Small intestine (tissue), 7 donors: Measurements from ENCODE around the gene CAMK2B. TPM values are rescaled to one million over a fixed set of nuclear protein-coding genes. Genes with fewer than 3 reads are reported as not detected.

Experiments
- DNase-seq, 2 donors: peaks; one replicate each; pipeline versions ENCODE4 v3.0.0 to v3.0.0-alpha.2; 2013
- FAIRE-seq: peaks from 2 replicates; lab custom pipeline; 2012; peaks lifted over from hg19 to GRCh38; lab: Jason Lieb, UNC
- H3K27ac ChIP-seq, 3 donors: one replicate each; pipeline ENCODE4 v1.5.1; 2013; ENCODE audit warnings: low read length in 2 of 3, mild to moderate bottlenecking in 2 of 3, control low read depth in 1 of 3, inconsistent platforms in 1 of 3, low read depth in 1 of 3, moderate library complexity in 1 of 3
- H3K27me3 ChIP-seq, 3 donors: one replicate each; pipeline ENCODE4 v1.6.1; 2013; ENCODE audit warnings: low read length in 3 of 3, inconsistent platforms in 1 of 3; ENCODE audit not compliant: control insufficient read depth in 3 of 3, insufficient read depth in 3 of 3
- H3K36me3 ChIP-seq, 3 donors: one replicate each; pipeline ENCODE4 v1.6.1; 2013; ENCODE audit warnings: low read length in 3 of 3, inconsistent platforms in 1 of 3, low read depth in 1 of 3, mild to moderate bottlenecking in 1 of 3, moderate library complexity in 1 of 3; ENCODE audit not compliant: control insufficient read depth in 3 of 3, insufficient read depth in 2 of 3
- H3K4me1 ChIP-seq, 3 donors: one replicate each; pipeline ENCODE4 v1.6.1; 2013; ENCODE audit warnings: low read length in 2 of 3, inconsistent platforms in 1 of 3, low read depth in 1 of 3, mild to moderate bottlenecking in 1 of 3, moderate library complexity in 1 of 3; ENCODE audit not compliant: control insufficient read depth in 3 of 3, insufficient read depth in 2 of 3
- H3K4me3 ChIP-seq, 3 donors: one replicate each; pipeline ENCODE4 v1.5.1; 2013; ENCODE audit warnings: low read length in 3 of 3, control low read depth in 1 of 3, inconsistent platforms in 1 of 3, low read depth in 1 of 3, mild to moderate bottlenecking in 1 of 3, moderate library complexity in 1 of 3
- H3K9me3 ChIP-seq, 2 donors: one replicate each; pipeline ENCODE4 v1.6.1; 2013; ENCODE audit warnings: low read depth in 1 of 2, low read length in 1 of 2; ENCODE audit not compliant: control insufficient read depth in 2 of 2, insufficient read depth in 1 of 2
- WGBS, 3 donors: extraction: QIAGEN DNeasy Blood & Tissue Kit; methylation state at CpG; one replicate each; pipeline ENCODE4 v1.1.7; 2013; 5-methylcytosine and 5-hydroxymethylcytosine counted together
- polyA plus RNA-seq, 4 donors: library from polyadenylated mRNA; stranded (reverse) in 3 of 4; unstranded in 1 of 4; fragments of 200-250 nt in 3 of 4; fragments of 120-200 nt in 1 of 4; gene quantifications; one replicate each; pipeline versions ENCODE4 v1.2.1 to v1.2.3, GENCODE V29; 2013
- donor health status: healthy with polysubstance abuse.
- donor health status: control.
- donor health status: control.
- donor health status: Bipolar disorder and iron deficiency.
- donor health status: healthy.

The CAMK2B gene
- polyA plus RNA-seq, 4 donors = 1.3 to 1.8 (median 1.5) TPM

DNA sequence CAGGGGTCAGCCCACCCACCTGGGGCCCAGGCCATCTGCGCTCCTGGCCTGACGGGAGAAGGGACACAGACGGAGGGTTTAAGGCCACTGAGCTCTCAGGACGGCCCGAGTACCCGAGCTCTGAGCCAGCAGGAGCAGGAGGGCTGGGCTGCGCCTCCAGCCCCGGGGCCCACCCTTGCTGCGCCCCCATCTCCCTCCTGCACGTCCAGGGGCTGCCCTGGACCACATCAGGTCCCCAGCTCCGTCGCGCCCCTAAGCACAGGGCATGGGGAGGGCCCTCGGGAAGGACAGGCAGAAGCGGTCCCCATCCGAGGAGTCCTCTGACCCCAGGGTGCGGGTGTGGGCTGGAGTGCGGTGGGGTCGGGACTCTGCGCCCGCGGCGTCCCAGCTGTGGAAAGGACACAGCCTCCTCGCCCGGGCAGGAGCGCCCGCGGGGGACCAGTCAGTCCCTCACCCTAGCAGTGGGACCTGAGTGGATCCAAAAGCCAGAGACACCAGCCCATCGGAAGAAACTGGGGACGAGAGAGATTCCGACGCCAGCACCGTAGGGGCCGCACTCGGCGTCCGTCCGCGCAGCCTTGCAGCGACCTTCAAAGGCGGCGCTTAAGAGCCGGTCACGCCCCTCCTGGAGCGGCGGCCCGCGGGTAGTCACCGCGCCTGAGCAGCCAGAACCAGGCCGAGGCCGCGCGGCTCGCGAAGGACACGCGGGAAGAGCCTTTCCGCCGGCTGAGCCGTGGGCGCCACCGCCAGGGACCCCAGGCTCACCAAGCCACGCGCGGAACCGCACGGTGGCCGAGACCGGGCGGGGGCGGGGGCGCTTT lies 15.9 kb downstream of the CAMK2B start:
- no peak for FAIRE-seq
- Histone ChIP-seq H3K27ac (no peak overlapping the region), H3K4me1 (peaks cover 0 to 3% (median 0%) of the 10 kb centered on the region in 3 donors), H3K36me3 (no peaks in the 10 kb centered on the region), H3K27me3 (peaks cover 0 to 26% (median 0%) of the 10 kb centered on the region in 3 donors), H3K4me3 (peak overlapping the region in 1 of 3 donors; percentile 29), H3K9me3 (no peaks in the 10 kb centered on the region)
- DNase-seq = peak; percentile 21 to 62
- WGBS, 3 donors = 16 to 20% (median 19%) methylated on average over 60 to 73 of the region's 73 CpGs

DNA sequence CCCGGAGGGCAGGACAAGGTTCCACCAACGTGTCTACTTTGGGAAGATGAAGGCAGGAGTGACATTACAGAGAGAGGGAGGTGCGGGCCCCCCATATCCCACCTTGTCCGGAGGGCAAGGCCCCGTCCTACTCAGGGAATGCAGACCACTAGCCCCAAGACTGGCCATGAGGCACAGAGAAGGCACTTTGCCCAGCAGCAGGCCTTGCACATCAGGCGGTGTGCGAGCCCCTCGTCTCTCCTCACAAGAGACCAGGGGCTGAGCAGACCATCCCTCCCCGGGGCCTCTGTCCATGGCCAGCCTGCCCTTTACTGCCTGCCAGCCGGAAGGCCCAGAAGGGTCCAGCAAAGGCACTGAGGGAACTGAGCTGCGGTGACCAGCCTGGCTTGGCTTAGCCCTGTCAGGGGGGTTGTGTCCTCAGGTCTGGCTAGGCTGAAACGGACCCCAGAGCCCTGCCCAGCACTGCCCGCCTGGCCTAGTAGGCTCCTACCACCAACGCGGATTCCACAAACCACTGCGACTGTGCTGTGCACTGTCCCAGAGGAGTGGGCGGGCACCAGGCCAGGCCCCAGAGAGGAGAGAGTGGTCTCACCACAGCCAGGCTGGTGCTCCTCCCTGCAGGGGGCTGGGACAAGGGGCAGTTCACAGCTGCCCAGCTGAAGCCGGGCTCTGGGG lies 16.7 kb downstream of the CAMK2B start:
- Histone ChIP-seq H3K4me1 (peaks cover 0 to 3% (median 0%) of the 10 kb centered on the region in 3 donors), H3K27ac (no peak overlapping the region), H3K9me3 (no peaks in the 10 kb centered on the region), H3K4me3 (no peak overlapping the region), H3K36me3 (no peaks in the 10 kb centered on the region), H3K27me3 (peaks cover 0 to 26% (median 0%) of the 10 kb centered on the region in 3 donors)
- WGBS, 3 donors = 85 to 91% (median 90%) methylated on average over 18 of the region's 18 CpGs
- no peak for DNase-seq
- no peak for FAIRE-seq

DNA sequence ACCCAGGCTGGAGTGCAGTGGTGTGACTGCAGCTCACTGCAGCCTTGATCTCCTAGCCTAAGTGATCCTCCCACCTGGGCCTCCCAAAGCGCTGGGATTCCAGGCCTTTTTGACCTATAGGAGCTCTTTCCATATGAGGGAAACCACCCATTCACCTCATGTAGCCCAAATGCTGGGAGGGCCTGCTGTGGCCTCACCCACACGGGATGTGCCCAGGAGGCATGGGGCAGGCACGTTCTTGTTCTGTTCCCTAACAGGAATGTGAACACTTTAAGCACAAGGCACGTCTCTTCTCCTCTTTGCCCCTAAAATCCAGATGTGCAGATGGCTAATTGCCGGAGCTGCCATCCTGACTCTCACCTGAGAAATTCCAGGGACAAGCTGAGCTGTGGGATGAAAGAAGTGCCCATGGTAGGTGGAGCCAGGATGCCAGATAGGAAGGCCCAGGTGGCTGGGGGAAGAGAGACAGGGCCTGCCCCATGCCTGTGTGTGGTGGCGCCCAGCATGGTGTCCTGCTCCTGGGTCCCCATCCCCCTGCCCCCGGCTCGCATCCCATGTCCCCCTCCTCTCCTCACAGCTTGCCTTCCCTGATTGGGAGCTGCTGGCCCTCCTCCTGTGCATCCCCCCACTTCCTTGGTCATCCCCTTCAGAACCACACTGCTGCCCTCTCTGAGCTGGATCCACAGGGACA lies 17.3 kb downstream of the CAMK2B start:
- Histone ChIP-seq H3K36me3 (no peaks in the 10 kb centered on the region), H3K27me3 (peaks cover 0 to 26% (median 0%) of the 10 kb centered on the region in 3 donors), H3K4me3 (no peak overlapping the region), H3K9me3 (no peaks in the 10 kb centered on the region), H3K27ac (no peak overlapping the region), H3K4me1 (peaks cover 0 to 3% (median 0%) of the 10 kb centered on the region in 3 donors)
- DNase-seq = no peak
- FAIRE-seq = no peak
- 80 to 81% (median 81%) methylated on average over 8 of the region's 8 CpGs for WGBS, 3 donors

DNA sequence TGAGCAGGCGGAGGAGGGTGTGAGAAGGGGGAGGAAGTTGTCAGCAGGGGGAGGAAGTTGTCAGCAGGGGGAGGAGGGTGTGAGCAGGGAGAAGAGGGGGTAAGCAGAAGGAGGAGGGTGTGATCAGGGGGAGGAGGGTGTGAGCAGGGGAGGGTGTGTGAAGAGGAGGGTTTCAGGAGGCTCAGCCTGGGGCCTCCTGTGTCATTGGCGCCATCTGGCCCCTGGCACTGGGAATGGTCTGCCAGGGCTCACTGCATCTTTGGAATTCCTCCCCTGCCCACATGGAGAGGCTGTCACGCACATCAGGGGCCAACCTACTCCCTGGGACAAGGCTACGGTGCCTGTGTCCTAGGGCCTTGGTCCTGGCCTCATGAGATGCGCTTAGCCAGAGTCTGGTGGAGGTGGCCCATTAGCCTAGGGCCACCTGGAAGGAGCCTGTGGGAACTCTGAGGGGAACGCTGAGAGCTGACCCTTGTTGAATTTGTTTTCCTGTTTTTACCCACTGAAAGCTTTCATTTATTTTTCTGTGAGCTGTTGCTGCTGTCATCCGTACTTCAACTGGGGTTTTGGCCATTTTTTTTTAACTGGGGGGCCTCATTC lies 18.0 kb downstream of the CAMK2B start:
- DNase-seq = no peak
- Histone ChIP-seq H3K27me3 (peaks cover 0 to 26% (median 0%) of the 10 kb centered on the region in 3 donors), H3K27ac (no peak overlapping the region), H3K36me3 (no peaks in the 10 kb centered on the region), H3K4me1 (peaks cover 0 to 3% (median 0%) of the 10 kb centered on the region in 3 donors), H3K9me3 (no peaks in the 10 kb centered on the region), H3K4me3 (no peak overlapping the region)
- no peak for FAIRE-seq
- WGBS, 3 donors = 60 to 79% (median 70%) methylated on average over 6 to 7 of the region's 7 CpGs

DNA sequence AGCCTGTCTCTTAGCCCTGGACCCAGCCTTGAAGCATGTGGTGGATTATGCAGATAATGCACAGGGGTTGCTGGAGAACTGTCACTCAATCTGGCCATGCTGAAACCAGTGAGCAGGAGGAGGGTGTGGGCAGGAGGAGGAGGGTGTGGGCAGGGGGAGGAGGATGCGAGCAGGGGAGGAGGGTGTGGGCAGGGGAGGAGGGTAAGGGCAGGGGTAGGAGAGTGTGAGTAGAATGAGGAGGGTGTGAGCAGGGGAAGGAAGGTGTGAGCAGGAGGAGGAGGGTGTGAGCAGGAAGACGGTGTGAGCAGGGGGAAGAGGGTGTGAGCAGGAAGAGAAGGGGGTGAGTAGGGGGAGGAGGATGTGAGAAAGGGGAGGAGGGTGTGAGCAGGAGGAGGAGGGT lies 18.8 kb downstream of the CAMK2B start:
- no peaks in the 10 kb centered on the region for H3K9me3 ChIP-seq
- H3K4me1 ChIP-seq = peaks cover 0 to 3% (median 0%) of the 10 kb centered on the region in 3 donors
- peaks cover 0 to 26% (median 0%) of the 10 kb centered on the region in 3 donors for H3K27me3 ChIP-seq
- no peaks in the 10 kb centered on the region for H3K36me3 ChIP-seq
- WGBS, 3 donors = 30 to 49% (median 38%) methylated on average over 2 of the region's 2 CpGs
- FAIRE-seq (no peak), DNase-seq (no peak)
- no peak overlapping the region for H3K27ac ChIP-seq
- H3K4me3 ChIP-seq = no peak overlapping the region

DNA sequence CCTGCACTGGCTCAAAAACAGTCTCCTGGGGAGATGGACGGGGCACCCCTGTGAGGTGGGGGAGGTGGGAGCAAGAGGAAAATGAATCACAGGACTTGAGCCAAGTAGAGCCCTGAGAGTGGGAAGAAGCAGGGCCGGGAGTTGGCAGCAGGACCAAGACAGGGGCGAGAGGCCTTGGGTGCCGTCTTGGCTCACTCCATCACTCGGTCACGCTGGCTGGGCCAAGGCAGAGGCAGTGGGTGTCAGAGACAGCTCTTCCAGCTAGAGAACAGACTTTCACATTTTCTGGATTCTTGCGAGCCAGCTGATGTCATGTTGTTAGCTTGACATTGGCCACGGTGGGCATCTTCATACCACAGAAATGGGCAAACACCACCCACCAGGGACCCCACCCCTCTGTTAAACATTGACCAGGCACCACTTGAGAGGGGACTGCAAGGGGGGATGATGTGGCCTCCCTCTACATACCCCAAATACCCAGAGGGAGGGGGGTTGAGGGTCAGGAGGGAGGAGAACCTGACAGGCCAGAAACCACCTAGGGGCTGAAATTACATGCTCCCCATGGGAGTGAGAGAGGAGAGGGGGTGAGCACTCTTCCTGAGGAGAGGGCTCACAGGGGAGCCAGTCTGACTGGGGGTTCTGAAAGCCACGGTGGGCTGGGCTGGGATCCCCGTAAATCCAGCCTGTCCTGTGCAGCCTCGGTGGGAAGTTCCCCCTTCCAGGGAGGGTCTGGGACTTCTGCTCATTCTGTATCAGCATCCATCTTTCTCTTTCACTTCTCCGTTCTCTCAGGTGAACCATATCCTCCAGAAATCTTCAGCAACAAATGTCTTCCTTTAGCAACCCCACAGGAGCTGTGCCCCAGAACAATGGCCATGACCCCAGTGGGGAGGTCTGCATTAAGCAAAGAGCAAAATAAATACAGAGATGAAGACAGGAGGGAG lies 19.6 kb downstream of the CAMK2B start:
- WGBS, 3 donors = 82 to 83% (median 83%) methylated on average over 12 of the region's 12 CpGs
- no peak for FAIRE-seq

DNA sequence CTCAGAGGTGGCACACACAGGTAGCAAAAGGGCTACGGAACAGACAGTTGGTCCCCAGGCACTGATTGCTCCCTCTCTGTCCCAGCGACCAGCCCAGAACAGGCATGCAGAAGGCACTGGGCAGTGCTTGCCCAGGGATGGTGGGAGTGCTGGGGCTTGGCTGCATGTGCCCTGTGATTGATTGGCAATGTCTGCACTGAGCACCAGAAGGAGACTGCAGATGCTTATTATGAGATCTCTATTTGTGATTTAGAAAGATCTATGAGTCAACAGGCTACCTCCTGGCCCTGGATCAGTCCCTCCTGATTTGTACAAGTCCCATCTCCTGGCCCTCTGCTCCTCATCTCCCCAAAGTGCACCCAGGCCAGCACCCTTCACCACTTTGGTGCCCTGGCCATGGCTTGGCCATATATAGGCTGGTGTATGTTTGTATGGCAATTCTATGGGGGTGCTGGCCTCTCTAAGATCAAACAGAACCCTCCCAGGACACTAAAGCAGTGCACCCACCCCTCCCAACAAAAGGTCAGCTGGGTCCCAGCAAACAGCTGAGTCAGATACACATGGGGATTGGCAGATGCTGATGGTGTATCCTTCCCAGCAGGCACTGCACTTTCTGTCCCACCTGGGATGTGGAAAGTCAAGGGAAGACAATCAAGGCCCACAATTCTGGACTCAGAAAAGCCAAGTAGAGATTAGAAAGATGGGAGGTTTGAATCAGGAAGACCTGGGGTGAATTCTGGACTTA lies 30.9 kb downstream of the CAMK2B start:
- DNase-seq (no peak), FAIRE-seq (no peak)
- Histone ChIP-seq H3K27me3 (peaks cover 0 to 38% (median 8%) of the 10 kb centered on the region in 3 donors), H3K4me3 (no peak overlapping the region), H3K27ac (no peak overlapping the region), H3K36me3 (no peaks in the 10 kb centered on the region), H3K4me1 (no peaks in the 10 kb centered on the region), H3K9me3 (no peaks in the 10 kb centered on the region)
- WGBS, 3 donors = 72 to 76% (median 73%) methylated on average over 2 of the region's 2 CpGs

More for the DNA sequence above, 19.6 kb downstream of the CAMK2B start:
- no peak for DNase-seq
- no peaks in the 10 kb centered on the region for H3K36me3 ChIP-seq
- H3K27ac ChIP-seq = no peak overlapping the region
- peaks cover 0 to 23% (median 0%) of the 10 kb centered on the region in 3 donors for H3K27me3 ChIP-seq
- no peak overlapping the region for H3K4me3 ChIP-seq
- H3K4me1 ChIP-seq = peaks cover 0 to 3% (median 0%) of the 10 kb centered on the region in 3 donors
- H3K9me3 ChIP-seq = no peaks in the 10 kb centered on the region
